ENCODE results near the gene RNF40.
A peak's percentile ranks its signal among the peaks of the same experiment; 100 is the strongest.

RNF40 gene

GRCh38 chr16:30761427-30761927, 645 bp upstream of the RNF40 start:
- peak overlapping the region; percentile 94 for H3K4me3 ChIP-seq (ENCODE audit: control insufficient read depth, low read depth, low read length)
- no peak for TF ChIP-seq CTCF (IDR thresholded peaks at IDR 0.05; ENCODE audit: control insufficient read depth, insufficient read depth, low read depth, low read length, missing control alignments)
- DNase-seq (ENCODE audit: low read depth), result no peak

- no peak for TF ChIP-seq CTCF (IDR thresholded peaks at IDR 0.05; ENCODE audit: control insufficient read depth, insufficient read depth, low read depth, low read length, missing control alignments)
- DNase-seq (ENCODE audit: low read depth), result no peak
- H3K4me3 ChIP-seq (ENCODE audit: control insufficient read depth, low read depth, low read length), result peak overlapping the region; percentile 94
These were observed 1.0 kb downstream of the RNF40 start for GRCh38 chr16:30762991-30763725.

- no peak for DNase-seq (ENCODE audit: low read depth)
- no peak overlapping the region for H3K4me3 ChIP-seq (ENCODE audit: control insufficient read depth, low read depth, low read length)
- no peak for TF ChIP-seq CTCF (IDR thresholded peaks at IDR 0.05; ENCODE audit: control insufficient read depth, insufficient read depth, low read depth, low read length, missing control alignments)
These were observed 2.0 kb downstream of the RNF40 start for GRCh38 chr16:30764086-30764485.

- no peak overlapping the region for H3K4me3 ChIP-seq (ENCODE audit: control insufficient read depth, low read depth, low read length)
- DNase-seq (ENCODE audit: low read depth), result no peak
- TF ChIP-seq CTCF (IDR thresholded peaks at IDR 0.05; ENCODE audit: control insufficient read depth, insufficient read depth, low read depth, low read length, missing control alignments), result no peak
These were observed 2.8 kb downstream of the RNF40 start for GRCh38 chr16:30764816-30765465.

- no peak for TF ChIP-seq CTCF (IDR thresholded peaks at IDR 0.05; ENCODE audit: control insufficient read depth, insufficient read depth, low read depth, low read length, missing control alignments)
- no peak for DNase-seq (ENCODE audit: low read depth)
- H3K4me3 ChIP-seq (ENCODE audit: control insufficient read depth, low read depth, low read length), result no peak overlapping the region
These were observed 4.2 kb downstream of the RNF40 start for GRCh38 chr16:30766206-30766932.

- DNase-seq (ENCODE audit: low read depth), result no peak
- no peak overlapping the region for H3K4me3 ChIP-seq (ENCODE audit: control insufficient read depth, low read depth, low read length)
- no peak for TF ChIP-seq CTCF (IDR thresholded peaks at IDR 0.05; ENCODE audit: control insufficient read depth, insufficient read depth, low read depth, low read length, missing control alignments)
These were observed 4.8 kb downstream of the RNF40 start for GRCh38 chr16:30766933-30767284.
